Inflammatory macrophage treated with lipopolysaccharide for 1 hour (primary cell): ENCODE results near the gene VKORC1.
"Not testable (repeated sequence)": the region's sequence is repeated elsewhere in the genome, so short reads cannot be mapped to it uniquely, and the experiment has no call there.

Source experiments
- DNase-seq, 2 donors: peaks; one replicate each; pipeline ENCODE4 v3.0.0-alpha.2; 2020 to 2022

The VKORC1 gene

DNA sequence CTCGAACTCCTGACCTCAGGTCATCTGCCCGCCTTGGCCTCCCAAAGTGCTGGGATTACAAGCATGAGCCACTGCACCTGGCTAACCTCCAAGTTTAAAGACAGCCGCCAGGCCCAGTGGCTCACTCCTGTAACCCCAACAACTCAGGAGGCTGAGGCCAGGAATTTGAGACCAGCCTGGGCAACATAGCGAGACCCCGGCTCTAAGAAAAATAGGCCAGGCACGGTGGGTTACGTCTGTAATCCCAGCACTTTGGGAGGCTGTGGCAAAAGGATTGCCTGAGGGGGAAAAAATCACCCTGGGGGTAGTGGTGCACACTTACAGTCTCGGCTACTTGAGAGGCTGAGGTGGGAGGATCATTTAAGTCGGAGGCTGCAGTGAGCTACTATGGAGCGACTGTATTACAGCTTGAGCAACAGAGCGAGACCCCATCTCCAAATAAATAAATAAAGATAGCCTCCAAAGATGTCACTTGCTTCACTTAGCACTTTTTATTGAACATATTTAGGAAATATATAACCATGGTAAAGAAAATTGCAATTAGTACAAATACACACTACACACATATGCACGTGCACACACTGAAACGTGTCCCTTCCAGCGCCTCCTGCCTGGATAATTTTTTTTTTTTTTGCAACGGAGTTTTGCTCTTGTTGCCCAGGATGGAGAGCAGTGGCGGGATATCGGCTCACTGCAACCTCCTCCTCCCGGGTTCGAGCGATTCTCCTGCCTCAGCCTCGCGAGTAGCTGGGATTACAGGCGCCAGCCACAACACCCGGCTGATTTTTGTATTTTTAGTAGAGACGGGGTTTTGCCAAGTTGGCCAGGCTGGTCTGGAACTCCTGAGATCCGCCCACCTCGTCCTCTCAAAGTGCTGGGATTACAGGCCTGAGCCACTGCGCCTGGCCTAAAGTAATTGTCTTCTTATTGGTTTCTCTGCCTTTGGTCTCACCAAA is 12.2 kb upstream of the VKORC1 start:
- DNase-seq: no peak

DNA sequence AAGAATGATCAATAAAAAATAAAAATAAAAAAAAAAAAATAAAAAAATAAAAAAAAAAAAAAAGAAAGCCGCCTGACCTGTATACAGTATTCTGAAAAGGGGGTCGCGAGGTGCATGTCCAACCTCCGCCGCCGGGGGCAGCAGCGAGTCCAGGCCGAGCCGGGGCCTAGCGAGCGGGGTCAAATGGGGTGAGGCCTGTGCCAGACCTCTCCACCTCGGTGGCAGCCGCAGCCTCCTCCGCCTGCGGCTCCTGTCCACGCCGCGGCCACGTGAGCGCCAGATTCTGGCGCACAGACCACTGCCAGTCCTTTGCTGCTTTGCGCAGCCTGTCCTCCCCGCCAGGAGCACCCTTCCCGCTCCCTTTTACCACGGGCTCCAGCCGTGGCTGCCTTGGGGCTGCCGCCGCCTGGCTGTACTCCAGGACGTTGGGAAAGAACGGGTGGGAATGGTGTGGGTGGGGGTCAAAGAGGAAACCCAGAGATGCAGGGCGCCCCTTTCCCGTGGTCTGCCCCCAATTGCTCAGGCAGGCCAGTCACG is 11.1 kb upstream of the VKORC1 start:
- DNase-seq: peak; percentile 64 to 85

DNA sequence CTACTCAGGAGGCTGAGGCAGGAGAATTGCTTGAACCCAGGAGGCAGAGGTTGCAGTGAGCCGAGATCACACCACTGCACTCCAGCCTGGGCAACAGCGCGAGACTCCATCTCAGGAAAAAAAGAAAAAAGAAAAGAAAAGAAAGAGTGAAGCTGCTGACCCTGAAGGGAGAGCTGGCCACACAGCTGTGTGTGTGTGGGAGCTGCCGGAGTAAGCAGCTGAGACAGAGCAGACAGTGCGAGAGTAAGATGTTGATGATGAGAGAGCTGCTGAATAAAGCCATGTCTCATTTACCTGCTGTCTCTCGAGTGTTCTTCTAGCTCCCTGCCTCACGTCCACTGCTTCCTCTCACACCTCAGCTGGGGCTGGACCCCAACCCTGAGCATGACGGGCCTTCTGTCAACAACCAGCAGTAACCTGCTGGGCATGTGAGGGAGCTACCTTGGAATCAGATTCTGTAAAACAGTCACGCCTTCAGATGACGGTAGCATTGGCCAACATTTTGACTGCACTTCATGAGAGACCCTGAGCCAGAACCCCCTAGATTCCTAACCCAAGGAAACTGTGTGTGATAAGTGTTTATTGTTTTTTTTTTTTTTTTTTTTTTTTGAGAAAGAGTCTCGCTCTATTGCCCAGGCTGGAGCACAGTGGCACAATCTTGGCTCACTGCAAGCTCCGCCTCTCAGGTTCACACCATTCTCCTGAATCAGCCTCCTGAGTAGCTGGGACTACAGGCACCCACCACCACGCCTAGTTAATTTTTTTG is 6.5 kb upstream of the VKORC1 start:
- DNase-seq: not testable (repeated sequence)

DNA sequence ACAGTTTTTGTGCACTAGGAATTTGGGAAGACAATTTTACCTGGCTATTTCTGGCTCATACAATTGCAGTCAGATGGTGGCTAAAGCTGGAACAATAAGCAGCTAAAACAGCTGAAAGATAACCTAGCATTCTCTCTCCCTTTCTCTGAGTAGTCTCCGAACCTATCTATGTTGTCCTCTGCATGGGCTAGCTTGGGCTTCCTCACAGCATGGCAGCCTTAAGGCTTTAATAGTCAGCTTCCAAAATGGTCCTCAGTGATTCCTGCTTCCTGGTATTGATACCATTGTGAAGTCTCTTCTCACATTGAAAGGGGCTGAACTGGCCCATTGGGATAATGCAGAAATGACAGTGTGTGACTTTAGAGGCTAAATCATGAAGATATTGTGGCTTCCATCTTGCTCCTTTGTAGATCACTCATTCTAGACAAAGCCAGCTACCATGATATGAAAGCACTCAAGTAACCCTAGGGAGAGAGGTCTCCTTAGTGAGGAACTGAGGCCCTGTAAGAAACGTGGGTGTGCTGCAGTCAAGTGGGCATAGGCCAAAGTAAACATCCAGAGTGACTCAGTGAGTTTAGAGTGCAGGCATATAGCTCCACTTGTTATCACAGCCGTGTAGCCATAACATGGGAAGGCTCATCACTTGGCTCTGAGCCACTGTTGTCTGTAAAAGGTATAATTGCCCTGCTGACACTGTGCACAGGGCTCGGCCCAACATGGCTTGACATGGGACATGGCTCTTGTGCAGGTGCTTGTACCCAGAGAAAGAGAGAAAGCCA is 5.5 kb upstream of the VKORC1 start:
- no peak for DNase-seq

DNA sequence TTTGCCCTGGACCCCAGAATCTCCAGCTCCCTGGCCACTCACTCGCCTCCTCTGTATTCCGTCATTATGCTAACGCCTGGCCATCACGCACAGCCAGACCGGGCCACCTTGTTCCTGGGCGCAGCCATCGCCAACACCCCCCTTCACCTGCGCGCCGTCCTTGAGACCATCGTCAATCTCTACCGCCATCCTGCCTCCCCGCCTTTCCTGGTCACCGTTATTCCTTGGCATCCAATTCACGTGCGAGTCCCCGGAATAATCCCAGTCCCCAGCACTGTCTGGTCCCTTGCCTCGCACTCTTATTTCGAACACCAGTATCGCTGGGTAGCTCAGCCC is 541 bp downstream of the VKORC1 start:
- DNase-seq: no peak

DNA sequence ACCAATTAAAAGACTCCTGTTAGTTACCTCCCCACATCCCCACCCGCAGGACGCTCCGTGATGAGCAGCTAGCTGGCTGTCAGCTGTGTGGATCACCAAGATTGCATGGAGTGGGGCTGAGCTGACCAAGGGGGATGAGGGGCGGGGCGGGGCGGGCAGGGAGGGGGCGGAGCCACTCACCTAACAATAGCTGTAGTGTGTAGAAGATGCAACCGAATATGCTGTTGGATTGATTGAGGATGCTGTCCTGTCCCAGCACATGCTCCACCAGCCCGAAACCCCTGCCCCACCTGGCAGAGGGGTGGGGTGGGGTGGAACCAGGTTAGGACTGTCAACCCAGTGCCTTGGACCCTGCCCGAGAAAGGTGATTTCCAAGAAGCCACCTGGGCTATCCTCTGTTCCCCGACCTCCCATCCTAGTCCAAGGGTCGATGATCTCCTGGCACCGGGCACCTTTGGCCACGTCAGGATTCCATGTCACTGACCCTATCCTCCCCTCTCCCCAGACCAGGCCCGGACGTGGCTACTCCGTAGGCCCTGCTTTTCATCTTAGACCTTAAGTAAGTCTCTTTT is 1.4 kb downstream of the VKORC1 start:
- DNase-seq: no peak

DNA sequence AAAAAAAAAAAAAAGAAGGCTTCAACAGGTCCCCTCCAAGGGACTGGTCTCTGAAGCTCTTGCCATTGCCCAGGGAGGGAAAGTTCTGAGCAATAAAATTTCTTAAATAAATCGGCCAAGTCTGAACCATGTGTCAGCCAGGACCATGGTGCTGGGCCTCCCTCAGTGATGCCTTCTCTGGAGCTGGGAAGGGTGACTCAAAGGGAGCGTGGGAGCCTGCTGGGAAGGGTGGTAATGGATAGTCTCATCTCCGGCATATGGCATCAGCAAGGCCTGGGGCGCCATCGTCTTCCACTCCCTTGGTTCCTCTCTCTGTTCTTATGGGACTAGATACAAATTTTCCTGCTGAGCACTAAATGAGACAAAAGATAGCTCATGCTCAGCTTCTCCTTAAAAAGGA is 2.3 kb downstream of the VKORC1 start:
- DNase-seq: no peak

DNA sequence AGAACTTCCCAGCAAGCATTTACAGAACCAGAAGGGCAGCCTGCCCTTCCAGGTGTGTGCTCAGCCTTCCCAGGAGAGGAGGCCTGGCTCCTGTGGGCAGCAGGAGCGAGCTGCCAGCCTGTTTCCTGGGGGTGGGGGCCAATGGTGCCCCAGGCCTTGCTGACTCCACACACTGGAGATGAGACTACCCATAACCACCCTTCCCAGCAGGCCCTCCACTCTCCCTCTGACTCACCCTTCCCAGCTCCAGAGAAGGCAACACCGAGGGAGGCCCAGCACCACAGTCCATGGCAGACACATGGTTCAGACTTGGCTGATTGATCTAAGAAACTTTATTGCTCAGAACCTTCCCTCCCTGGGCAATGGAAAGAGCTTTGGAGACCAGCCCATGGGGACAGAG is 4.1 kb downstream of the VKORC1 start:
- DNase-seq: no peak

DNA sequence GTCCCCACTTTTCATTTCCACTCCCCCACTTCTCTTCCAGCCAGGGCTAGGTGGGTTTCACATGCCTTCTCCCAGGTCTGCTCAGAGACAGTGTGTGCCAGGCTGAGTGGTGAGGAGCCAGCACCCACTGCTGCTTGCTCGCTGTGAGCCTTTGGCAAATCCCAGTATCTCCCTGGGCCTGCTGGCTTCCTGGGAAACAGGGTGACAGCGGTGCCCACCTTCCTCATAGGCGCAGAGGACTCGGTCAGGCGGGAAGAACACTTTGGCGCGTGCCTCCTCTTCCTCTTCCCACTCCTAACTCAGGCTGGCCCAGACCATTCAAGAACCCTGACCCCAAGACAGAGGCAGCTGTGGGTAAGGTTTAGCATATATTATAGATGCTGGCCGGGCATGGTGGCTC is 5.4 kb downstream of the VKORC1 start:
- no peak for DNase-seq

DNA sequence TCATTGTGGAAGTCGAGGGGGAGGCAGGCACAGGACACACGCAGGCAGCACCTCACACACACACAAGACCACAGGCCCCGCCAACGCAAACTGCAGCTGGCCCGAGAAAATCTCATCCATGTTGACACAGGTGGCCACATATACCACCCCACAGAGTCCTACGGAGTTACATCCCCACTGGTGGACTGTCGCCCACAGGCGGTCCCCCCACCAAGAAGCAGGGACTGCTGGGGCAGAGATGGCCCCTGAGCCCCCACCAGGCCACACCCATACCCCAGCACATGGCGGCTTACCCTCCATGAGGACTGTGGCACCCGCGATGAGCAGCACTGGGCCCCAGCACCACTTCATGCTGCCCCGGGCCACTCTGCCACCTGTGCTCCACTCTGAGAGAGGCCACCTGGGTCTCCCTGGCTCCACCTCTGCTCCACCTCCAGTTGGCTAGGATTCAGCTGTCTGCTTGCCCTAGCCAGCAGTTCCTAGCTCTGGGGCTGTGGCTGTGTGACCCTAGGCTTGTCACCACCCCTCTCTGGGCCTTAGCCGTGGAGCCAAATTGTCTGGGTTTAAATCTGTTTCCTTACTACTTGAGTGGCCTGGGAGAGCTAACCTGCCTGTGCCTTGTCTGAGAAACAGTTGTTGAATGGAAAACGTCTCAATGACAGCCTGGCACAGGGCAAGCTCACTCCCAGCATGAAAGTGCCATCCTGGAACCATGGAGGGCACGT is 6.0 kb downstream of the VKORC1 start, which contains the start of gene PRSS53:
TSS of gene PRSS53 (minus strand) at position 485 of the 725 bp plus-strand sequence. CDS start at position 351, 134 bp downstream.
- DNase-seq: no peak

DNA sequence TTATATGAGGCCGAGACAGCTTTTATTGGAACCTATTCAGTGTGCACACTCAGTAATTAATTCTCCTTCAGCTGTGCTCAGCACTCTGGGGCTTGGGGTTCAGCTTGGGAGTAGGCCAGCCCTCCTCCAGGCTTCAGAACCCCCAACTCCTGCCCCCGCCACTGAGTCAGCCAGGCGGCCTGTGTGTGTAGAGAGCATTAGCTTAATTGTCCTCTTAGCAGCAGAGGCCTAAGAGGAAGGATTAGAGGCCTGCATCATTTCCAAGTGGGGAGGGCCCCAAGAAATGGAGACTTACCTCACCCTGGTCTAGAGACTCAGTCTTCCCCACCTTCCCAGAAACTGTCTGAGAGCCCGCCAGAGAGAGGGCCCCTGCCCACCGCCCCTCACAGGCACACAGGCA is 6.6 kb downstream of the VKORC1 start:
- DNase-seq: no peak

DNA sequence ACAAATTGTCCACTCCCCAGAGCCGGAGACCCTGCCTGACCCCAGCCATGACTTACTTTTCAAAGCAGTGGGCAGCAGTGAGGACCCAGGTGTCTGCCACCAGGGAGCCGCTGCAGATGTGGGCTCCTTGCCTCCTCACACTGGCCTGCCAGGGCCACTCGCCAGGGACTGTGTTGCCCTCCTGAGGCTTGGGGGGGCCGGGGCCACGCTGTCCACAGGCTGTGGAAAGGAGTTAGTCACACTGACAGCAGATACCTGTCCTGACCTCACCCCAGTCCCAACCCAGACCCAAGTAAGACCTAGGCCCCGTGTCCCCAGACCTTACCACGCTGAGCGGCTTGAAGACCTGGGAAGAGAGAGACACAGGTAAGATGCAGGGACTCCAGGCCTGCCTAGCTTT is 7.1 kb downstream of the VKORC1 start:
- no peak for DNase-seq

DNA sequence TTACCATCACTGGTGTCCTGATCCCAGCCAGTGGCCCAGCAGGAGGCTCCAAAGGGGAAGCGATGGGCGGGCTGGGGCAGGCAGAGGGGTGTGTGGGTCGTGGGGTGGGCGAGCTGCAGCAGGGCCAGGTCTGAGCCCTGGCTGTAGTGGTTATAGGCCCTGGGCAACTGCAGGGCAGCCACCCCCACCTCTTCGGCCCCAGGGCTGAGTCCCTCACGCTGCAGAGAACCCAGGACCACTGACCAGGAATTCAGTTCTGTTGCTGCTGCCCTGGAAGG is 8.0 kb downstream of the VKORC1 start:
- DNase-seq: no peak

DNA sequence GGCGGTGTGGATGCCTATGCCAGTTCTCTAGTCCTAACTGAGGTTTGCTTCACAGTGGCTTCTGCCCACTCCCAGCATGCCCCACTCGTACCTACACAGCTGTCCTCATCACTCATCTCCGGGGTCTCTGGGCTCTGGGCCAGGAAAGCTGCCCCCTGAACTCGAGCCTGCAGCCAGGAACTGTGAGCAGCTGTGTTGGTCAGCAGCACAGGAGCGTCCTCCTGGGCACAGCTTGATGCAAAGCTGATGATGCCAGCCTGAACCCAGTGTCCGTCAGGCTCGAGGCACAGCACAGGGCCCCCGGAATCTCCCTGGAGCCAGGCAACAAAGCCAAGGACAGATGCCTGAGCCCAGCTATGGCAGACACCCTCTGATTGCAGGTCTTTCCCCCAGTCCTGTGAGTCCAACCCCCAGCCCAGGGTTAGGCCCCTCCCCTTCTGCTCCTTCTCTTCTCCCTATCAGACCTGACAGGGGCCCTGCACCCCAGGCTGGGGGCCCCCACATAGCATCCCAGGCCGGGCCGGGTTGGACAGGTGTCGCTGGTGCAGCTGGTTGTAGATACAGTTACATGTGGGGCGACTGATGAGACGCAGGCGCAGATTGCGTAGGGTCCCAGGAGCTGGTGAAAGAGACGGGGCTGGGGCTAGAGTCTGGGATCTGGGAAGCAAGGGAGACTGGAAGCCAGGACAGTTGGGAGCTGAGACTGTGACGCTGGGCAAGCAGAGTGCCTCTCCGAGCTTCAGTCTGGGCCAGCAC is 8.5 kb downstream of the VKORC1 start:
- DNase-seq: no peak

DNA sequence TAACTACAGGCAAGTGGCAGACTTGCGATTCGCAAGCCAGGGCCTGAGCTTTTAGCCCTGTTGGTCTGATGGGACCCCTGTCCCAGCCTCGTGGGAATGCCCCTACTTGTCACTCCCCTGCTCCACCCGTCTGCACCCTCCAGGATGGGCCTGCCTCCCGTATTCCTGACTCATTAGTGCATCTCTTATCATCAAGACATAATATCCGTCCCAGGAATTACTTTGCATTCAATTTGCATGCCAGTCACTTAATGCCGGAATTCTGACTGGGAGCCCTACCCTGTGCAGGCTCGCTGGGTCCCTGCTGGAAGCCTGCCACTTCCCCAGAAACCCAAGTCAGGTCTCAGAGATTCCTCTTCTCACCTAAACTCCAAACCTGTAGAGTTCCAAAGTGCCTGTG is 9.2 kb downstream of the VKORC1 start:
- no peak for DNase-seq

DNA sequence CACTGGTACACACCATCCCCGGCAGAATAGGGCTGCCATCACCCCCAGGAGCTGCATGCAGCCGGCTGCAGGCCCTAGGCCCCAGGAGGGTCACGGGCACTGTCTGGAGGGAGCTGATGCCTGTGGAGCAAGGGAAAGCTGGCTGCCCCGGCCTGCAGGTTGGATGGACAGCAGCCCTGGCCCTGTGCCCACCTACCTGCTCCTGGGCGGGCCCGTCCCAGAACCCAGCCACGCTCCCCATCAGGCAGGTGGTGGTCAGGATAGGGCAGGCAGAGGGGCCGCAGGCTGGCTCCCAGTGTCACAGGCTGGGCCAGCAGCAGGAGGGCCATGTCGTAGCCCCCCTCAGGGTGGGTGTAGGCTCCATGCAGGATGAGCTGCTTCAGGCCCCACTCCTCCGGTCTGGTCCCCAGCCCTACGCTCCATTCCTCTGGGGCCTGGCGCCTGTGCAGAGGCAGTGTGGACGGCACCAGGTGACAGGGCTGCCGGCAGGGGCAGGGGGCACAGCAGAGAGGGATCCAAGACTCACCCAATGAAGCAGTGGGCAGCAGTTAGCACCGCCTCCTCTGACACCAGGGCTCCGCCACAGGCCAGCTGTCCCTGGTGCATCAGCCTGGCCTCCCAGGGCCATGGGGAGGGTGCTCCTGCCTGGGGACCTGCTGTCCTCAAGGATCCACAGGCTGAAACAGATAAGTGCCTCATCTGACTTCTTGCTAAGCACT is 9.9 kb downstream of the VKORC1 start:
- DNase-seq: no peak

DNA sequence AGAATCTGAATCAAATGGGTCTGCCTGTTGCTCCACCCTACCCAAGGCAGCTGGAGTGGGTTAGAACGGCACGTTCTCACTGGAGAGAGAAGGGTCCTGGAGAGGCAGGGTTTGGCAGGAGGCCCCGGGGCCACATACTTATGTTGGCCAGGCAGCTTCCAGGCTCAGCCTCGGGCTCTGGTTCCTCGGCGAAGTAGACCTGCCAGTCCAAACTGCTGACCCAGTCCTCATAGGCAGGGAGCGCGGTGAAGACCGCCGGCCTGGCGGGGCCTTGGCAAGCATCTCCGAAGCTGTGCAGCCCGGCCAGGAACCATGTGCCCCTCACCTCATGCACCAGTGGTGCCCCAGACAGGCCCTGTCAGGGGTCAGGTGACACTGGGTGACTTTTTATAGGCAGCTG is 10.6 kb downstream of the VKORC1 start:
- DNase-seq: no peak

DNA sequence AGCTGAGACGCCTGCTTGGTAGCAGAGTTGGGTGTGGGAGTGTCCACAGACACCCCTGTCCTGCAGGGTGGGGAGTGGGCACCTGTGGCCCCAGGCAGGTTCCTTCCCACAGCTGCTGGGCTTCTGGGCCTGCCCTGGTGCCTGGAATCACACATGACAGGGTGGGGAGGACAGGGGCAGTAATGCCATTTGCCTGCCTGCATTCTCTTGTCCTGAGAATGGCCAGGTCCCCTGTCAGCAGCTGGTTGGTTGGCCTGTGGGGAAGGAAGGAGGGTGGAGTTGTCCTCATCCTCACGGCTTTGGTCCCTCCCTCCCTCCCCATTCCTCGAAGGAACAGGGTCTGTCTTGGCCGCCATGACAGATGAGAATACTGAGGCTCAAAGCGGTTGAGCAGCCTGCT is 11.0 kb downstream of the VKORC1 start:
- DNase-seq: no peak

DNA sequence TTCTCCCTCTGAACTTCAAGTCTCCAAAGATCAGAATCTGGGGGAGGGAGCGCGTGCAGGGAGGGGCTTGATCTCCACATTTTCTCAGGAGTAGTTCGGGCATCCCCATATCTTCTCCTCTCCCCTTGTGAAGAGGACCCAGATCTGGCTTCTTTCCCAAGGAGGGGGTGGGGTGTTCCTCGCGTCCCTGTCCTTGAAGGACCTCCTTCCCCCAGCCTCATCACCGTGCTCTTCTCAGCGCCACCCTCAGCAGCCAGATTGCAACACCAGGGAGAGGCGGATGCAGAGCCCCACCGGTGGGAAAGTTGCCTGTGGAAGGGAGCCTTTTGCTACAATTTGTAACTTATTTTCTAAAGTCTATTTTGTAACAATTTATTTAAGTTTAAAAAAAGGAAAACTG is 11.5 kb downstream of the VKORC1 start:
- no peak for DNase-seq

DNA sequence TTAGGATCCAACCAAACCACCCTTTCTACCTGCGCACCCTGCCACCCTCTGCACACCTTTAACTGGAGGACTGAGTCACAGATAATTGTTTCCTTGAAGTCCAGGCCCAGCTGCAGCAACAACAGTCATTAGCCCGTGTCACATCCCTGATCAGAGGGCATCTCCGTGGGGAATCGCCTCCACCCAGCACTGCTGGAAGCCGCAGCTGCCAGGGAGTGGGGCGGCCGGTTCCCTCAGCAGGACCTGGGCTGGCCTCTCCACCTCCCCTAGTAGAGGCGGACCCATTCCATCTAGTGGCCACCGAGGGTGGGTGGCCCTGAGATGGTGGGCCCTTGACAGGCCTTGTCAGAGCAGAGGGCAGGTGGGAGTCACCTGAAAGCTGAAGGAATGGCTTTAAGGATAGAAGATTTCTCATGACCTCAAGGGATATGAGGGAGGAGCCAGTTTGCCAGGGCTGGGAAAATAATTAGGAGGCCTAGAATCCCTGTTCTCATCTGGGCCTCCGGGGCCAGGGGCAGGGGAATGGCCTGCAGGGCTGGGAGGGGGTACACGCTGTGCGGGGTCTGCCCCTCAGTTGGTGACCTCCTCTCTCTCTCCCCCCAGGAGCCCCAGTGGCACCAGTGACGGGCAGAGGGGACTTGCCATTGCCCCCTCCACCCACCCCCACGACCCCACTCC is 12.1 kb downstream of the VKORC1 start:
- no peak for DNase-seq
